B cell (primary cell): ENCODE results near the gene OR2T6. TPM values are rescaled to one million over a fixed set of nuclear protein-coding genes. Genes with fewer than 3 reads are reported as not detected.

Experiments used
- ATAC-seq: fragments of 200-7000 bp; cut with Tn5 transposase; one replicate; pipeline ENCODE4 v1.10.0; 2021; ENCODE audit warnings: low read depth, mild to moderate bottlenecking, moderate number of reproducible peaks, moderate library complexity
- CTCF ChIA-PET: fragments of 350-600 bp; sonication (Branson Sonifier 250); formaldehyde crosslinking; loops from one replicate; lab custom pipeline; 2021; ENCODE audit warnings: antibody characterized with exemption, inconsistent platforms; lab: Charles Lee
- POLR2A ChIA-PET: fragments of 350-600 bp; sonication (Branson Sonifier 250); formaldehyde crosslinking; loops from one replicate; lab custom pipeline; 2021; ENCODE audit warnings: antibody characterized with exemption; lab: Charles Lee
- DNase-seq: peaks from one replicate; pipeline ENCODE4 v3.0.0; 2013
- H2AFZ ChIP-seq: 2 replicates; pipeline ENCODE4 v1.6.1; 2012; ENCODE audit warnings: mild to moderate bottlenecking, low read depth, low read length; ENCODE audit not compliant: insufficient read depth, poor library complexity, severe bottlenecking
- H3K27ac ChIP-seq, 2 donors: 1 replicate in 1 of 2; 2 replicates in 1 of 2; pipeline ENCODE4 v1.5.1; 2012 to 2013; ENCODE audit warnings: low read length in 2 of 2, mild to moderate bottlenecking in 2 of 2, moderate library complexity in 1 of 2
- H3K27me3 ChIP-seq, 4 experiments: fragments of 200-600 bp in 1 of 4; sonication (generic) in 1 of 4; replicated peaks in 1 of 4; 1 replicate in 2 of 4; 2 replicates in 2 of 4; pipeline versions ENCODE4 v1.6.1 to v1.7.0; 2013 to 2016; ENCODE audit warnings: low read length in 3 of 4, mild to moderate bottlenecking in 2 of 4, mixed read lengths in 1 of 4, moderate library complexity in 1 of 4; ENCODE audit not compliant: insufficient read depth in 4 of 4, control insufficient read depth in 3 of 4; ENCODE audit errors: control extremely low read depth in 1 of 4
- H3K36me3 ChIP-seq, 2 experiments: replicated peaks in 1 of 2; 1 replicate in 1 of 2; 2 replicates in 1 of 2; pipeline versions ENCODE4 v1.6.1 to v1.7.1; 2013; ENCODE audit warnings: low read length in 1 of 2; ENCODE audit not compliant: insufficient read depth in 2 of 2, control insufficient read depth in 1 of 2; ENCODE audit errors: control extremely low read depth in 1 of 2, extremely low read depth in 1 of 2
- H3K4me1 ChIP-seq, 2 donors: fragments of 200-600 bp in 1 of 2; sonication (generic) in 1 of 2; 1 replicate in 1 of 2; 2 replicates in 1 of 2; pipeline versions ENCODE4 v1.5.1 to v1.6.1; 2013 to 2017; ENCODE audit warnings: low read length in 2 of 2; ENCODE audit not compliant: control insufficient read depth in 2 of 2, insufficient read depth in 2 of 2
- H3K4me2 ChIP-seq: replicated peaks from 2 replicates; pipeline ENCODE3; 2012; ENCODE audit warnings: mild to moderate bottlenecking, low read depth, low read length; ENCODE audit not compliant: poor library complexity, severe bottlenecking
- H3K4me3 ChIP-seq, 5 experiments: fragments of 200-600 bp in 1 of 5; sonication (generic) in 1 of 5; 1 replicate in 3 of 5; 2 replicates in 2 of 5; pipeline versions ENCODE4 v1.5.1 to v1.7.0; 2011 to 2016; ENCODE audit warnings: low read length in 4 of 5, mild to moderate bottlenecking in 4 of 5, low read depth in 2 of 5, control low read depth in 1 of 5, moderate library complexity in 1 of 5; ENCODE audit not compliant: insufficient read depth in 1 of 5; ENCODE audit errors: control extremely low read depth in 1 of 5, extremely low read depth in 1 of 5
- H3K79me2 ChIP-seq: fragments of 200-600 bp; sonication (generic); one replicate; pipeline ENCODE4 v1.6.0; 2016; ENCODE audit warnings: low read length; ENCODE audit not compliant: control insufficient read depth, insufficient read depth
- H3K9ac ChIP-seq: fragments of 200-600 bp; sonication (generic); 2 replicates; pipeline ENCODE4 v1.6.1; 2017; ENCODE audit warnings: mild to moderate bottlenecking, low read length, moderate library complexity
- H3K9me3 ChIP-seq, 3 donors: one replicate each; pipeline versions ENCODE4 v1.6.1 to v1.7.1; 2013; ENCODE audit warnings: low read length in 2 of 3; ENCODE audit not compliant: control insufficient read depth in 2 of 3, insufficient read depth in 1 of 3; ENCODE audit errors: control extremely low read depth in 1 of 3
- H4K20me1 ChIP-seq: 2 replicates; pipeline ENCODE4 v1.6.0; 2012; ENCODE audit warnings: mild to moderate bottlenecking, low read length; ENCODE audit not compliant: insufficient read depth, control insufficient read depth, poor library complexity, severe bottlenecking
- H3K27ac Mint-ChIP-seq: one replicate; pipeline ENCODE4 v1.8.0; 2021; ENCODE audit warnings: mixed read lengths
- H3K27me3 Mint-ChIP-seq: one replicate; pipeline ENCODE4 v1.8.0; 2021; ENCODE audit warnings: mixed read lengths
- H3K4me1 Mint-ChIP-seq: one replicate; pipeline ENCODE4 v1.8.0; 2021; ENCODE audit warnings: mixed read lengths
- H3K4me3 Mint-ChIP-seq: one replicate; pipeline ENCODE4 v1.8.0; 2021; ENCODE audit warnings: mixed read lengths
- H3K9me3 Mint-ChIP-seq: one replicate; pipeline ENCODE4 v1.8.0; 2022; ENCODE audit warnings: mixed read lengths; ENCODE audit not compliant: insufficient read depth
- EZH2 ChIP-seq: IDR thresholded peaks from 2 replicates; pipeline ENCODE4 v1.6.1; 2012; ENCODE audit warnings: borderline replicate concordance, low read depth, mild to moderate bottlenecking, moderate library complexity, low read length; ENCODE audit not compliant: insufficient read depth, poor library complexity, severe bottlenecking
- WGBS: methylation state at CpG from one replicate; pipeline ENCODE4 v1.1.5; 2013; ENCODE audit warnings: missing lambda C conversion rate; ENCODE audit not compliant: insufficient coverage; 5-methylcytosine and 5-hydroxymethylcytosine counted together
- intact Hi-C: fragments of 100-400 bp; cut with micrococcal nuclease; formaldehyde crosslinking; loops from one replicate; pipeline ENCODE4 v1.10.0; 2022
- polyA plus RNA-seq: library from polyadenylated mRNA; depleted of rRNA; stranded (reverse); fragments of >200 nt; gene quantifications from 2 replicates; pipeline ENCODE4 v1.2.3, GENCODE V29; 2012
- total RNA-seq, 2 donors: library from RNA; stranded (reverse); fragments of 120-200 nt in 1 of 2; gene quantifications; 1 replicate in 1 of 2; 2 replicates in 1 of 2; pipeline versions ENCODE4 v1.2.3 to v1.2.4, GENCODE V29; 2013 to 2022
- TF ChIP-seq, protein P1 (sequence below): fragments of 200-600 bp; IDR thresholded peaks from one replicate; pipeline ENCODE4 v1.8.0; 2022; ENCODE audit warnings: antibody characterized with exemption, mild to moderate bottlenecking

Gene OR2T6
- total and polyA plus RNA-seq, 2 donors (not counting 1 experiment from before 2014, with no cell fraction given): not detected

- ATAC-seq (no peak), DNase-seq (no peak)
- no peak within 1 kb of the TSS for H3K27ac ChIP-seq
- no peak within 1 kb of the TSS for H3K9ac ChIP-seq
- H3K4me2 ChIP-seq: no peak within 1 kb of the TSS
- no peaks in the 10 kb centered on the region for H4K20me1 ChIP-seq
- Mint-ChIP-seq H3K4me1 (no peaks in the 10 kb centered on the region), H3K4me3 (no peak within 1 kb of the TSS), H3K27ac (no peak within 1 kb of the TSS), H3K9me3 (peaks cover 3% of the 10 kb centered on the region), H3K27me3 (peaks cover 3% of the 10 kb centered on the region)
- no peaks in the 10 kb centered on the region for H3K79me2 ChIP-seq
- intact Hi-C loops: no loop called here
- TF ChIP-seq, protein P1, sequence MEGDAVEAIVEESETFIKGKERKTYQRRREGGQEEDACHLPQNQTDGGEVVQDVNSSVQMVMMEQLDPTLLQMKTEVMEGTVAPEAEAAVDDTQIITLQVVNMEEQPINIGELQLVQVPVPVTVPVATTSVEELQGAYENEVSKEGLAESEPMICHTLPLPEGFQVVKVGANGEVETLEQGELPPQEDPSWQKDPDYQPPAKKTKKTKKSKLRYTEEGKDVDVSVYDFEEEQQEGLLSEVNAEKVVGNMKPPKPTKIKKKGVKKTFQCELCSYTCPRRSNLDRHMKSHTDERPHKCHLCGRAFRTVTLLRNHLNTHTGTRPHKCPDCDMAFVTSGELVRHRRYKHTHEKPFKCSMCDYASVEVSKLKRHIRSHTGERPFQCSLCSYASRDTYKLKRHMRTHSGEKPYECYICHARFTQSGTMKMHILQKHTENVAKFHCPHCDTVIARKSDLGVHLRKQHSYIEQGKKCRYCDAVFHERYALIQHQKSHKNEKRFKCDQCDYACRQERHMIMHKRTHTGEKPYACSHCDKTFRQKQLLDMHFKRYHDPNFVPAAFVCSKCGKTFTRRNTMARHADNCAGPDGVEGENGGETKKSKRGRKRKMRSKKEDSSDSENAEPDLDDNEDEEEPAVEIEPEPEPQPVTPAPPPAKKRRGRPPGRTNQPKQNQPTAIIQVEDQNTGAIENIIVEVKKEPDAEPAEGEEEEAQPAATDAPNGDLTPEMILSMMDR: no peak
- TF ChIP-seq EZH2: no peak
- H3K4me1 ChIP-seq: no peaks in the 10 kb centered on the region
- H3K9me3 ChIP-seq: no peaks in the 10 kb centered on the region
- ChIA-PET POLR2A (no interaction called here), CTCF (interaction anchor here (1.0 kb wide), 1 partner anchor 220 kb away, joined by 3 read pairs; no protein-coding TSS in a partner anchor)
- H3K27me3 ChIP-seq: no peaks in the 10 kb centered on the region
- no peaks in the 10 kb centered on the region for H3K36me3 ChIP-seq
- no CpG with 5 or more reads among the region's 3 CpGs for WGBS
- H3K4me3 ChIP-seq: no peak within 1 kb of the TSS
- no peak within 1 kb of the TSS for H2AFZ ChIP-seq
These were observed 27.2 kb downstream of the OR2T6 start, which contains the start of gene OR2T1 for GRCh38 chr1:248402748-248403147. Gene OR2T1 (plus strand): TSS chr1:248403048. CDS start chr1:248406148, 3,100 bp downstream.

GRCh38 chr1:248404024-248404423 lies 28.5 kb downstream of the OR2T6 start:
- intact Hi-C loops: loop anchor here (1.0 to 2.0 kb wide), 2 partner anchors 219 to 403 kb away; no protein-coding TSS in a partner anchor
- POLR2A ChIA-PET: no interaction called here
- Histone ChIP-seq H3K4me2 (no peak overlapping the region), H3K36me3 (no peaks in the 10 kb centered on the region), H3K9me3 (no peaks in the 10 kb centered on the region), H2AFZ (no peak overlapping the region), H3K27ac (no peak overlapping the region), H3K79me2 (no peaks in the 10 kb centered on the region), H4K20me1 (no peaks in the 10 kb centered on the region), H3K9ac (no peak overlapping the region), H3K4me3 (no peak overlapping the region), H3K4me1 (no peaks in the 10 kb centered on the region), H3K27me3 (no peaks in the 10 kb centered on the region)
- no peak for ATAC-seq
- no peak overlapping the region for H3K27ac Mint-ChIP-seq
- peak; percentile 71 for DNase-seq
- H3K27me3 Mint-ChIP-seq: no peaks in the 10 kb centered on the region
- H3K9me3 Mint-ChIP-seq: peaks cover 3% of the 10 kb centered on the region
- CTCF ChIA-PET: interaction anchor here (0.6 to 2.0 kb wide), 10 partner anchors 14 to 418 kb away, joined by 3 to 12 read pairs (median 4); no protein-coding TSS in a partner anchor
- no peaks in the 10 kb centered on the region for H3K4me1 Mint-ChIP-seq
- H3K4me3 Mint-ChIP-seq: no peak overlapping the region
- no peak for TF ChIP-seq EZH2
- TF ChIP-seq, protein P1: peak; percentile 18
- 40% methylated on average over 1 of the region's 6 CpGs for WGBS
